ENCODE measurements around the gene AGK.
A peak's percentile ranks its signal among the peaks of the same experiment; 100 is the strongest.
"Not testable (repeated sequence)": the region's sequence is repeated elsewhere in the genome, so short reads cannot be mapped to it uniquely, and the experiment has no call there.

AGK gene

DNA sequence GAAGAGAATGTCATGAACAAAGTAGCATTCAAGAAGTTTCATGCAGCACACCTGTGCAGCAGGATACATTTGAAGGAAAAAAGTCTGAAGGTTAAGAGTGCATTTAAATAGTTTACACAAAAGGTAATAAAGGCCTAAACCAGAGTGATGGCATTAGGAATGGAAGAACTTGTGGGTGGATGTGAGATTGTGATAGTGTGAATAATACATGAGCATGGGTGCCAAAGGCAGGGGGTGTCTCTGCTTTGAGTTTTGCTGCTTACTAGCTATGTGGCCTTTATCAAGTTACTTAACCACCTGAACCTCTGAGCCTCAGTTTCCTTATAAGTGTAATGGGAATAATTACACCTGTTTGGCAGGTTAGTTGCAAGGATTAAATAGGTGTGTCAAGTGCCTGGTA is 21.0 kb downstream of the AGK start:
- H3K4me3 ChIP-seq (ENCODE audit: low read length), result no peak overlapping the region
- H3K27me3 ChIP-seq (ENCODE audit: insufficient read depth, low read length), result no peaks in the 10 kb centered on the region
- peaks cover 4% of the 10 kb centered on the region; the same call in 1 of the 2 replicates for H3K4me1 ChIP-seq (ENCODE audit: insufficient read depth, low read length)
- H3K27ac ChIP-seq (ENCODE audit: low read depth, low read length), result no peak overlapping the region
- no peak overlapping the region for H3K9ac ChIP-seq (ENCODE audit: low read depth, low read length)
- H3K36me3 ChIP-seq (ENCODE audit: insufficient read depth, low read length), result peaks cover 28% of the 10 kb centered on the region
- H3K9me3 ChIP-seq (ENCODE audit: insufficient read depth, low read depth, low read length), result peaks cover 20% of the 10 kb centered on the region

DNA sequence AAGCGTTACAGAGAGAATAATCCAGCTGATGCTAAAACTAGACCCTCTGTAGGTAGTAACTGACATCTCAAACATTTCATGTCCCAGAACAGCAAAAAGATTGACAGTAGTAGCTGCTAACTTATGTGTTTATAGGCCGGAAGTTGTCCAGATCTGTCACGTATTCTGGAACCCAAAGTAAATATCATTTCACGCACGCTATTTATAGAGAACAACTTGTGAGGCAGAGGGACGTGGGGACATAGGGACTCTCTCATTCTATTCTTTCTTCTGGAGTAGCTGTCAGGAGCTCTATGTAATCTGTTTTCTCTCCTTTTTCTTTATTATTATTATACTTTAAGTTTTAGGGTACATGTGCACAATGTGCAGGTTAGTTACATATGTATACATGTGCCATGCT is 22.3 kb downstream of the AGK start:
- Histone ChIP-seq H3K4me1 (ENCODE audit: insufficient read depth, low read length) (peaks cover 8% of the 10 kb centered on the region; the same call in 1 of the 2 replicates), H3K27me3 (ENCODE audit: insufficient read depth, low read length) (no peaks in the 10 kb centered on the region), H3K9me3 (ENCODE audit: insufficient read depth, low read depth, low read length) (peaks cover 20% of the 10 kb centered on the region), H3K36me3 (ENCODE audit: insufficient read depth, low read length) (peaks cover 24% of the 10 kb centered on the region), H3K9ac (ENCODE audit: low read depth, low read length) (no peak overlapping the region), H3K27ac (ENCODE audit: low read depth, low read length) (no peak overlapping the region), H3K4me3 (ENCODE audit: low read length) (no peak overlapping the region)
- 97% methylated on average over 6 of the region's 6 CpGs for WGBS

DNA sequence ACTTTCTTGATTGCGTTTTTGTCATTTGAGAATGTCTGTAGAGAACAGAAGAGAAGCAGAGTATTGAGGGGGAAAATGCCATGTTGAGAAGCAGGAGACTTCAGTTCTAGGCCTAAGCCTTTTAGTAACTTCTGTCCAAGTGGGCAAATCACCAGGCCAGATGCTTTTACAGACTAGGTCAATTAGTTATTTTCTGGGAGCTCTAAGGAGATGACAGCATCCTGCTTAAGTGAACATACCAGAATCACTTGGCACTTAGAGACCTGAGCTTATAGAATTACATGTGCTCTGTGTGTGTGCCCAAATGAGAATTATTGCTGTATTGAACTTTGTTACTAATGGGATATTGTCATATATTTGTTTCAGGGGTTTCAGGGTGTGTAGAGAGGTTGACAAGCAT is 24.0 kb downstream of the AGK start:
- Histone ChIP-seq H3K27me3 (ENCODE audit: insufficient read depth, low read length) (no peaks in the 10 kb centered on the region), H3K4me1 (ENCODE audit: insufficient read depth, low read length) (peaks cover 8% of the 10 kb centered on the region; the same call in 1 of the 2 replicates), H3K36me3 (ENCODE audit: insufficient read depth, low read length) (peaks cover 24% of the 10 kb centered on the region), H3K27ac (ENCODE audit: low read depth, low read length) (no peak overlapping the region), H3K9me3 (ENCODE audit: insufficient read depth, low read depth, low read length) (peaks cover 23% of the 10 kb centered on the region), H3K9ac (ENCODE audit: low read depth, low read length) (no peak overlapping the region), H3K4me3 (ENCODE audit: low read length) (no peak overlapping the region)
- WGBS, result 99% methylated on average over 1 of the region's 1 CpG

DNA sequence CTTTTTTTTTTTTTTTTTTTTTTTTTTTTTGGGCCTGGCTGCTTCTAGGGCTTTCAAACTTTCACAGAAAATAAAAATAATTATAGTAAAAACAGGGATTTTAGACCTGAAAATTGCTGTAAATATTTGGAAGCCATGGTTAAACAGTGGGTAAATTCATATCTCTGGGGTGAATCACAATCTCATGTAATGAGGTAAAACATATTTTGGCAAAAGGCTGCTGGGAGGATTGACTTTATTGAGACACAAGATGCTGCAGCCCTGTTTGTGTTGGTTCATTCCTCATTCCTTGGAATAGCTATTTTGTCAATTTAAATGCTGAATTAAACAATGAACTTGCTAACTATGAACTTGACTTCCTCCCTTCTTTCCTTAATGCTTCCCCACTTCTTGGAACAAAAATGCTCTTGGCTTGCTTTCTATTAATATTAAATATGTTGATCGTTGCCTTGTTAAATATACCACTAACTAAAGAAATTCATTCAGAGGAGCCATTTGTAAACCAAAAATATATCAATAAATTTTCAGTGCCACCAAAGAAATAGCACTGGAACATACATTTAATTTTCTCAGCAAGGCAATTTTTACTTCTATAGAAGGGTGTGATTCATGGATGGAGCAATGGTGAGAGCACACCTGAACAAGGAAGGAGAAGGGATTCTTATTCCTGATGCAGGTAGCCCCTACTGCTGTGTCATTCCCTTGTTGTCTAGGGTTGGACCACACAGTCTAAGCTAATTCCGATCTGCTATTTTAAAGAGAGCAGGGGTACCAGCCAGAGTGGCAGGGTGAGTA is 24.6 kb downstream of the AGK start:
- peaks cover 26% of the 10 kb centered on the region for H3K9me3 ChIP-seq (ENCODE audit: insufficient read depth, low read depth, low read length)
- no peak overlapping the region for H3K4me3 ChIP-seq (ENCODE audit: low read length)
- no peak overlapping the region for H3K27ac ChIP-seq (ENCODE audit: low read depth, low read length)
- no peak overlapping the region for H3K9ac ChIP-seq (ENCODE audit: low read depth, low read length)
- peaks cover 26% of the 10 kb centered on the region for H3K36me3 ChIP-seq (ENCODE audit: insufficient read depth, low read length)
- H3K4me1 ChIP-seq (ENCODE audit: insufficient read depth, low read length), result peaks cover 8% of the 10 kb centered on the region; the same call in 1 of the 2 replicates
- WGBS, result 97% methylated on average over 2 of the region's 2 CpGs
- H3K27me3 ChIP-seq (ENCODE audit: insufficient read depth, low read length), result no peaks in the 10 kb centered on the region

DNA sequence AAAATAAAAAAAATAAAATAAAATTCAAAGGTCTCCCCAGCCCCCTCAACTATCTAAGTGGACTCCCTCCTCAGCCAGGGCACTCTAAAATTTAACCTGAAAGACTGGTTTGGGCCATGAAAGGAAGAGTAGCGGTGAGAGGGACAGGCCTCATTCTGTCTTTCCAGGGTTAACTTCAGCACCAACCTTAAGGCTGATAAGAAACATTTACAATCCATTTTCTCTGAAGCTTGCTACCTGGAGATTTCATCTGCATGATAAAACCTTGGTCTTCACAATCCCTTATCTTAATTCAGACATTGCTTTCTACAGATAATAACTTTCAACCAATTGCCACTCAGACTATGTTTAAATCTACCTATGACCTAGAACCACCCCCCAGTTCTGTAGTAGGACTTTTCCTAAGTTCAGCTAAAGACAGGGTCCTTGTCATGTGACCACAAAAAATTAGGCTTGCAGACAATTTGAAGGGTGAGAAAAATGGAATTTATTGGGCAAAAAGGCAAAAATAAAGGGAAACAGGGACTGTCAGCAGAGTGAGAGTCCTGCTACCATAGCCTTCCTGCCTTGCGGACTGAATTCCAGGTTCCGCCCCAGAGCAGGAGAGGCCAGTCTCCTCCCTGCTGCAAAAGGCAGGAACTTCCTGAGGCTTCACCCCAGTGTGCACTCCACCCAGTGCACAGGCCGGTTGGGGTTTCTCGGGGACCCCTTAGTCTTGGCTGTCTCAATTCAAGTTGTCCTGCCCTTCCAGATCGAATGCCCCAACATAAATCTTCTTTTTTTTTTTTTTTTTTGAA is 26.0 kb downstream of the AGK start:
- no peak overlapping the region for H3K9ac ChIP-seq (ENCODE audit: low read depth, low read length)
- H3K4me3 ChIP-seq (ENCODE audit: low read length), result no peak overlapping the region
- no peaks in the 10 kb centered on the region for H3K27me3 ChIP-seq (ENCODE audit: insufficient read depth, low read length)
- peaks cover 26% of the 10 kb centered on the region for H3K36me3 ChIP-seq (ENCODE audit: insufficient read depth, low read length)
- 92% methylated on average over 6 of the region's 6 CpGs for WGBS
- peak overlapping the region; percentile 46; the same call in 1 of the 2 replicates for H3K27ac ChIP-seq (ENCODE audit: low read depth, low read length)
- H3K4me1 ChIP-seq (ENCODE audit: insufficient read depth, low read length), result peaks cover 4% of the 10 kb centered on the region; the same call in 1 of the 2 replicates
- H3K9me3 ChIP-seq (ENCODE audit: insufficient read depth, low read depth, low read length), result peaks cover 27% of the 10 kb centered on the region

DNA sequence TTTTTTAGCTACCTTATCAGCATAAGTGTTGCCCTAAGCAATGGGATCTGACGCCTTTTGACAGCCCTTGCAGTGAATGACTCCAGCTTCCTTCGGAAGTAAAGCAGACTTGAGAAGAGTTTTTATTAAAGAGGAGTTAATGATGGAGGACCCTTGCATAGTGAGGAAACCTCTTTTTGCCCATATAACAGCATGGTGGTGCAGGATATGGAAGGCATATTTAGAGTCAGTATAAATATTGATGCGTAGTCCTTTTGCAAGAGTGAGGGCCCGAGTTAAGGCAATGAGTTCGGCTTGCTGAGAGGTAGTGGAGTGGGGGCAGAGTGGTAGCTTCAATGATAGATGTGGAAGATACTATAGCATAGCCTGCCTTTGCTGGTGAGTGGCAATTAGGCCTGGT is 28.7 kb downstream of the AGK start:
- 93% methylated on average over 5 of the region's 5 CpGs for WGBS
- Histone ChIP-seq H3K36me3 (ENCODE audit: insufficient read depth, low read length) (peaks cover 24% of the 10 kb centered on the region), H3K4me1 (ENCODE audit: insufficient read depth, low read length) (peaks cover 12% of the 10 kb centered on the region), H3K9me3 (ENCODE audit: insufficient read depth, low read depth, low read length) (peaks cover 27% of the 10 kb centered on the region)
- not testable (repeated sequence) for H3K9ac ChIP-seq (ENCODE audit: low read depth, low read length); H3K27ac ChIP-seq (ENCODE audit: low read depth, low read length); H3K27me3 ChIP-seq (ENCODE audit: insufficient read depth, low read length); H3K4me3 ChIP-seq (ENCODE audit: low read length)

DNA sequence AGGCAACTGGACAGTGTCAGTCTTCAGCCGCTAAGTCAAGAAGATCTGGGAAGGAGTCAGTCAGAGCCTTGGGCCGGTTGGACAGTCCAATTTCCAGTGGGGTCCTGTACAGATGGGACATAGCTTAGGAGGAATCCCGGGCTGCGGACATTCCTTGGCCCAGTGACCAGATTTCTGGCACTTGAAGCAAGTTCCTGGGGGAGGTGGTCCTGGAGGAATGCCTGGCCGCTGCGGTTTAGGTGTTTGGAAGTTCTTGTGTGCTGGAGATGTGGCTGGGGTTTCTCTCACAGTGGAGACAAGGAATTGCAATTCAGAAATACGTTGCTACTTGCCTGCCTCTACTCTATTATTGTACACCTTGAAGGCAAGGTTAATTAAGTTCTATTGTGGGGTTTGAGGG is 30.9 kb downstream of the AGK start:
- not testable (repeated sequence) for H3K27me3 ChIP-seq (ENCODE audit: insufficient read depth, low read length); H3K4me3 ChIP-seq (ENCODE audit: low read length); H3K9ac ChIP-seq (ENCODE audit: low read depth, low read length); H3K27ac ChIP-seq (ENCODE audit: low read depth, low read length); H3K36me3 ChIP-seq (ENCODE audit: insufficient read depth, low read length)
- H3K9me3 ChIP-seq (ENCODE audit: insufficient read depth, low read depth, low read length), result peaks cover 11% of the 10 kb centered on the region; the same call in 1 of the 2 replicates
- 94% methylated on average over 7 of the region's 7 CpGs for WGBS
- peaks cover 32% of the 10 kb centered on the region for H3K4me1 ChIP-seq (ENCODE audit: insufficient read depth, low read length)

DNA sequence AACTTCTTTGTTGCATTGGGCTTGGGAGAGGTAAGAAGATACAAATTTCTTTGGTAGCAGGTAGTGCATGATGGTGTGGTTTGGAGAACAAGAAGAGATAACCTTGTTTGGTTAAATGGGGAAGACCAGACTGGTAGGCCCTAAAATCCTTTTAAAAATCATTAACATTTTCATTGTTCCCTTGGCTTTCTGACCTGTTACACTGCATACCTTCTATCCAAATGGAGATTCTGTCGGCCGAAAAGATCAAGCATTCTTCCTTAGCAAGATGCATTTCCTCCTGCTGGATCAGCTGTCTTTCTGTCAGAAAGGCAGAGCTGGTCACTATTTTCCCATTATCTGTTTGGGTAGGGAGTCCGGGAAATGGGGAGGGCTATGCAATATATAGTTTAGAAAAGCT is 33.7 kb downstream of the AGK start:
- Histone ChIP-seq H3K9me3 (ENCODE audit: insufficient read depth, low read depth, low read length) (peaks cover 8% of the 10 kb centered on the region; the same call in 1 of the 2 replicates), H3K36me3 (ENCODE audit: insufficient read depth, low read length) (0 out of 2 replicates have a peak, but pooled peaks cover 2% of the 10 kb centered on the region), H3K9ac (ENCODE audit: low read depth, low read length) (peak overlapping the region; percentile 52), H3K27me3 (ENCODE audit: insufficient read depth, low read length) (no peaks in the 10 kb centered on the region), H3K4me1 (ENCODE audit: insufficient read depth, low read length) (peaks cover 34% of the 10 kb centered on the region), H3K4me3 (ENCODE audit: low read length) (0 out of 2 replicates have a peak overlapping the region, but pooled peaks have one; percentile 4), H3K27ac (ENCODE audit: low read depth, low read length) (peak overlapping the region; percentile 99)
- WGBS, result 3% methylated on average over 2 of the region's 3 CpGs

DNA sequence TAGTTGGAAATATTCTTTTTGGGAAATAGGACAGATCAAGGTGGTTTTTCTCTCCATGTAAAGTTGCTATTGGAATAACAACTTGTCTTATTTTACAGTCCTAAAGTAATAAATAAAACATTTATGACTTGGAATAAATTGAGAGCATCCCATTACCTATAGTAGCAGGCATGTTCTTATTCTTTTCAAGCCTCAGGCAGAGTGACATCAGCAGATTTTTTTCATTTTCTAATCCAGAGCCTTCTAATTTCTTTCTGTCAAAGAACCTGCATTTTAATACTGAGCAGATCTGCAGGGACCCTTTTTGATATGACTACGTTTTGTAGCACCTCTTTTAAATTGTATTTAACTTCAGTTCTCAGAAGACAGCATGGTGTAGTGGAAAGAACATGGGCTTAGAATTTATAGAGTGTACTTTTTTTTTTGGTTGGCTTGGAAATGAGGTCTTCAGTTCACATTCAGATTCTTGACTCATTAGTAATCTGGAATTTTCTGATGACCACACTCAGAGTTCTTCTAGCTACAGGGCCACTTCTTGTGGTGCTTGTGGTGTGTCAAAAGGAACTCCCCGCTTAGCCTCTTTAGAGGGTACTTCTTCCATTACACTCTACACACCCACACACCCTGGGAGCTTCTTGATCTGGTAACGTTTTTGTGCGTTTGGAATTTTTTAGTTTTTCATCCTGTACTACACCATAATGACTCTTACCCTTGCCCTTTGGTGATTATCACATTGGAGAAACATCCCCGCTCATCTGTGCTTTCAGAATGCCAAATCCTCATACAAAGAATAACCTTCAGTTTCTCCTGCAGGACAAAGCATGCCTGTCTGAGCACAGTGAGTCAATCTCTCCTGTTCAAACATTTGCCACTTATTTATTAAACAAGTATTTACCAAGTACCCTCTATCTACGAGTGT is 34.6 kb downstream of the AGK start:
- Histone ChIP-seq H3K9me3 (ENCODE audit: insufficient read depth, low read depth, low read length) (peaks cover 5% of the 10 kb centered on the region; the same call in 1 of the 2 replicates), H3K27ac (ENCODE audit: low read depth, low read length) (peak overlapping the region; percentile 99), H3K4me1 (ENCODE audit: insufficient read depth, low read length) (peaks cover 34% of the 10 kb centered on the region), H3K9ac (ENCODE audit: low read depth, low read length) (peak overlapping the region; percentile 48; the same call in 1 of the 2 replicates), H3K27me3 (ENCODE audit: insufficient read depth, low read length) (no peaks in the 10 kb centered on the region), H3K4me3 (ENCODE audit: low read length) (0 out of 2 replicates have a peak overlapping the region, but pooled peaks have one; percentile 4), H3K36me3 (ENCODE audit: insufficient read depth, low read length) (no peaks in the 10 kb centered on the region)
- WGBS, result 71% methylated on average over 6 of the region's 6 CpGs

DNA sequence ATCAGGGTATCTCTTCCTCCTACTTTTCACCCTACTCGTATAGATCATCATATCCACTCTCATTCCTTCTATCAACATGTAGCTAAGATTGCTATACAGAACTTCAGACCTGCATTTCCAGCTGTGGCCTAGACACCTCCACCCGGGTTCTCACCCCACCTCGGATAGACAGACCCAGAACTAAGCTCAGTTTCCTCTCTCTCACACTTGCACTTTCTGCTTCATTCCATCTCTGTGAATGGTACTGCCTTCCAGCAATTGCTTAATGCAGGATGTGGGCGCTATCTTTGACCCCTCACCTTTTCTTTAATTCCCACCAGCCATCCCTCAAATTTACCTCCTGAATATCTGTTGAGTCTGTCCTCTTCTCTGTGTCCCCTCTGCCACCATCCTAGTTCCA is 35.7 kb downstream of the AGK start:
- Histone ChIP-seq H3K27ac (ENCODE audit: low read depth, low read length) (no peak overlapping the region), H3K27me3 (ENCODE audit: insufficient read depth, low read length) (no peaks in the 10 kb centered on the region), H3K4me3 (ENCODE audit: low read length) (no peak overlapping the region), H3K4me1 (ENCODE audit: insufficient read depth, low read length) (peaks cover 34% of the 10 kb centered on the region), H3K9me3 (ENCODE audit: insufficient read depth, low read depth, low read length) (peaks cover 4% of the 10 kb centered on the region; the same call in 1 of the 2 replicates), H3K36me3 (ENCODE audit: insufficient read depth, low read length) (no peaks in the 10 kb centered on the region), H3K9ac (ENCODE audit: low read depth, low read length) (no peak overlapping the region)
- WGBS, result 88% methylated on average over 4 of the region's 4 CpGs
